Mesodermal cell (in vitro differentiated cells): ENCODE measurements around the gene CCNQ.

Experiments
- H3K27ac ChIP-seq: 2 replicates; pipeline ENCODE4 v1.7.0; 2013; ENCODE audit warnings: mild to moderate bottlenecking, low read depth, low read length, moderate library complexity; ENCODE audit not compliant: severe bottlenecking
- H3K36me3 ChIP-seq: 2 replicates; pipeline ENCODE4 v1.7.1; 2013; ENCODE audit warnings: mild to moderate bottlenecking, low read length, moderate library complexity; ENCODE audit not compliant: control insufficient read depth, insufficient read depth
- H3K4me1 ChIP-seq: one replicate; pipeline ENCODE4 v1.7.1; 2013; ENCODE audit warnings: mild to moderate bottlenecking, low read length; ENCODE audit not compliant: insufficient read depth, control insufficient read depth, poor library complexity, severe bottlenecking
- H3K4me3 ChIP-seq: 2 replicates; pipeline ENCODE4 v1.7.0; 2013; ENCODE audit warnings: low read length, control low read depth, mild to moderate bottlenecking; ENCODE audit not compliant: insufficient read depth, poor library complexity, severe bottlenecking; ENCODE audit errors: extremely low read depth
- H3K9me3 ChIP-seq: 2 replicates; pipeline ENCODE4 v1.7.1; 2013; ENCODE audit warnings: mild to moderate bottlenecking, low read length, moderate library complexity; ENCODE audit not compliant: control insufficient read depth
- WGBS, 2 experiments: methylation state at CpG; one replicate each; pipeline ENCODE4 v1.1.5; 2013; ENCODE audit warnings: missing lambda C conversion rate in 2 of 2; ENCODE audit not compliant: insufficient coverage in 2 of 2; 5-methylcytosine and 5-hydroxymethylcytosine counted together

CCNQ gene

GRCh38 chrX:153593811-153594500, 5.0 kb downstream of the CCNQ start:
- Histone ChIP-seq H3K4me3 (no peak overlapping the region), H3K9me3 (no peaks in the 10 kb centered on the region), H3K4me1 (peaks cover 4% of the 10 kb centered on the region), H3K36me3 (peaks cover 18% of the 10 kb centered on the region), H3K27ac (no peak overlapping the region)
- WGBS, 2 experiments = 88 to 91% methylated on average over 10 to 16 of the region's 22 CpGs

GRCh38 chrX:153592966-153593688, 5.8 kb downstream of the CCNQ start:
- WGBS, 2 experiments = 100% methylated on average over 2 to 5 of the region's 12 CpGs
- no peaks in the 10 kb centered on the region for H3K9me3 ChIP-seq
- no peak overlapping the region for H3K27ac ChIP-seq
- no peak overlapping the region for H3K4me3 ChIP-seq
- H3K36me3 ChIP-seq = peaks cover 25% of the 10 kb centered on the region
- H3K4me1 ChIP-seq = peaks cover 4% of the 10 kb centered on the region

GRCh38 chrX:153592091-153592833, 6.7 kb downstream of the CCNQ start:
- Histone ChIP-seq H3K36me3 (peaks cover 33% of the 10 kb centered on the region), H3K4me3 (no peak overlapping the region), H3K9me3 (no peaks in the 10 kb centered on the region), H3K27ac (no peak overlapping the region), H3K4me1 (peaks cover 2% of the 10 kb centered on the region)
- 95 to 98% methylated on average over 5 to 13 of the region's 30 CpGs for WGBS, 2 experiments

- Histone ChIP-seq H3K4me1 (no peaks in the 10 kb centered on the region), H3K4me3 (no peak overlapping the region), H3K9me3 (no peaks in the 10 kb centered on the region), H3K36me3 (peaks cover 30% of the 10 kb centered on the region), H3K27ac (no peak overlapping the region)
- WGBS, 2 experiments = 94% methylated on average over 9 to 17 of the region's 26 CpGs
Measured at GRCh38 chrX:153590961-153591956, 7.7 kb downstream of the CCNQ start.

GRCh38 chrX:153588782-153589446, 10.0 kb downstream of the CCNQ start:
- 100% methylated on average over 4 to 6 of the region's 29 CpGs for WGBS, 2 experiments
- no peak overlapping the region for H3K27ac ChIP-seq

GRCh38 chrX:153588021-153588781, 10.7 kb downstream of the CCNQ start:
- H3K27ac ChIP-seq = no peak overlapping the region
- no peaks in the 10 kb centered on the region for H3K4me1 ChIP-seq
- peaks cover 22% of the 10 kb centered on the region for H3K36me3 ChIP-seq
- 89 to 90% methylated on average over 2 to 3 of the region's 18 CpGs for WGBS, 2 experiments
- H3K9me3 ChIP-seq = no peaks in the 10 kb centered on the region
- H3K4me3 ChIP-seq = no peak overlapping the region

More at GRCh38 chrX:153588782-153589446, 10.0 kb downstream of the CCNQ start:
- Histone ChIP-seq H3K4me1 (no peaks in the 10 kb centered on the region), H3K9me3 (no peaks in the 10 kb centered on the region), H3K36me3 (peaks cover 23% of the 10 kb centered on the region), H3K4me3 (no peak overlapping the region)

GRCh38 chrX:153587342-153587741, 11.6 kb downstream of the CCNQ start:
- 100% methylated on average over 2 to 8 of the region's 10 CpGs for WGBS, 2 experiments
- no peaks in the 10 kb centered on the region for H3K9me3 ChIP-seq
- H3K27ac ChIP-seq = no peak overlapping the region
- no peak overlapping the region for H3K4me3 ChIP-seq
- H3K4me1 ChIP-seq = no peaks in the 10 kb centered on the region
- H3K36me3 ChIP-seq = peaks cover 17% of the 10 kb centered on the region

- no peak overlapping the region for H3K4me3 ChIP-seq
- no peaks in the 10 kb centered on the region for H3K4me1 ChIP-seq
- 92 to 100% methylated on average over 1 to 2 of the region's 4 CpGs for WGBS, 2 experiments
- no peak overlapping the region for H3K27ac ChIP-seq
- no peaks in the 10 kb centered on the region for H3K9me3 ChIP-seq
- H3K36me3 ChIP-seq = peaks cover 17% of the 10 kb centered on the region
Measured at GRCh38 chrX:153585827-153586226, 13.1 kb downstream of the CCNQ start.

- no peaks in the 10 kb centered on the region for H3K9me3 ChIP-seq
- no peak overlapping the region for H3K4me3 ChIP-seq
- WGBS, 2 experiments = no CpG with 5 or more reads among the region's 2 CpGs
- no peaks in the 10 kb centered on the region for H3K4me1 ChIP-seq
- H3K36me3 ChIP-seq = peaks cover 12% of the 10 kb centered on the region
- H3K27ac ChIP-seq = no peak overlapping the region
Measured at GRCh38 chrX:153583433-153583832, 15.5 kb downstream of the CCNQ start.
